ENCODE data around the gene SAFB2. TPM values are rescaled to one million over a fixed set of nuclear protein-coding genes. Genes with fewer than 3 reads are reported as not detected.

The SAFB2 gene
- polyA plus RNA-seq, 1 donor = 46.4 TPM

DNA sequence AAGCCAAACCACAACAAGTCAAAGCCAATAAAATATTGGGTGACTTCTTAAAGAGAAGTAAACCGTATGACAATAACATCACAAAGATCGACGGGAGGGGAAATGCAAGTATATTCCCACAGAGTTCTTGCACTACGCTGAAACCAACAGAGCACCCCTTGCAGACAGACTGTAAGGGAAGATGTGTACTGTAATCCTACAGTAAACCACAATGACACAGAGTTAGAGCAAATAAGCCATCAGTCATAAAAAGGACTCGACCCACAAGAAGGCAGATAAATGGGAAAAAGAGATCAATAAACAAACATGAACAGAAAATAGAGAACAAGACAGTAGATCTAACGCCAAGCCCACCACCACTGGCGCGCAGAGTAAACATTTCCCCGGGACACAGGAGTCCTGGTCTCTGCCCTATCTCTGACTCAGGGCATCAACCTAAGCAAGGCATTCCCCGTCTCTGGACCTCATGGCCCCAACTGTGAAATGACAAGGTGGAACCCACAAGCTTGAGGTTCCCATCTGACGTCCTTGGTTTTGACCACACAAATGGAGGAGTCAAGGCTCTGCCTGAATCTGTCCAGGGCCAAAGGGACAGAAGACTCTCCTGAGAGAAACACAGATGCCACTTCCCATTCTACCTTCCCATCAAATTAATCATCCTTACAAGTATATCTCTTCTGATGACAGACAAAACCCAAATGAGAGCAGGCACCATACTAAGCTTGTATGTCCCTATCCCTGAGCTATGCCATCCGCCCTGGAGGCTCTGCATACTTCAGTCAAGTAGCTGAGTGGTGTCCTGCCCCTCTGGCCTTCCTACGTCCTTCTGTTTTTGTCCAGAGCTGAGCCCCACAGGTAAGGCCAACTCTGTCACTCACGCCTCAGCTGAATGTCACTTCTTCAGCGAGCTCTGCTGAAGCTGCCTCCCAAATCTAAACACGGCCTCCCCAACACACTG lies 15.0 kb downstream of the SAFB2 start:
- no peak for DNase-seq (ENCODE audit: low read depth)

DNA sequence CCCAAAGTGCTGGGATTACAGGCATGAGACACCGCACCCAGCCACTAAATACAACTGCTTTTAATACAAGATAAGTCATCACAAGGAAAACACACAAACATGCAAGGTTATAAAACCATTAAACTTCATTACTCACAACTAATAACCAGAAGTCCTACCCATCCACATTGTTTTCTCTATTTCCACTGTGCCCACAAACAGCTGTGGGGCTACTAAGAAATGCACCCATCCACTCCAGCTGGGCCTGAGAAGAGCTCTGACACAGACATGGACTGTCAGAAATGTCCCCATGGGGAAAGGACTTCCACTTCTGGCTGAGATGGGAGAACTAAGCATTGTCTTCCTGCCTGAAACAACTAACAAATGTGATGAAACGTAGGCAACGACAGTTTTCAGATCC lies 17.2 kb downstream of the SAFB2 start:
- DNase-seq (ENCODE audit: low read depth) = no peak

DNA sequence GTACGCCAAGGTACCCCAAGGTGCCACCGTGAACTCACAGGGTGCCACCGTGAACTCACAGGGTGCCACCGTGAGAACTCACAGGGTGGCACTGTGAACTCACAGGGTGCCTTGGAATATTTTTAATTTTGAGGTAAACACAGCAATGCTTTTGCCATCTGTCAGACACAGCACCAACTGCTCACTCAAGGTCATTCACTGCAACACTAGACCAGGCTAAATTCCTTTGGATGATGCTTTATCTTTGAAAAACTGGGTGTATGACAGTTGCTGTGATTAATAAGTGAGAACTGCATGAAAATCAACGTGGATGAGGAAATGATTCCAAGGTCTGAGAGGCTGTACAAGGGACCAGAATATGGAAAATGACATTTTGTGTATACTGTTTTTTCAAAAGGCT lies 18.9 kb downstream of the SAFB2 start:
- DNase-seq (ENCODE audit: low read depth) = no peak

DNA sequence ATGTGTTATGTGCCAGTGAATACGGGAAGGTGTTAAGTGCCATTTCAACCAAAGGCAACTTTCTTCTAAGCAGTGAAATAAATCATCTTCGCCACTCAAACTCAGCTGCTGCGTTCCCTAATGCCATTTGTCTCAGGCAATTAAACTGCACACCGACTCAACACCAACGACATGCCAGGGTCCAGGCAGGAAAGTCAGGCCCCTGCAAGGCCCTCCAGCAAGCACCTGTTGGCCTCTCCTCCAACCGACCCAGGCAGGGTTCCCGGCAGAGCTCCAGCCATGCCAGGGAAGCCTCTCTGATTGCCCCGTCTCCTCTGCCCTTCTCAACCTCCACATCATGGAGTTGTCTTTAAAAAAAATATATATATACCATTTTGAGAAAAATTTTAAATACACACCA lies 21.8 kb downstream of the SAFB2 start:
- DNase-seq (ENCODE audit: low read depth) = no peak

DNA sequence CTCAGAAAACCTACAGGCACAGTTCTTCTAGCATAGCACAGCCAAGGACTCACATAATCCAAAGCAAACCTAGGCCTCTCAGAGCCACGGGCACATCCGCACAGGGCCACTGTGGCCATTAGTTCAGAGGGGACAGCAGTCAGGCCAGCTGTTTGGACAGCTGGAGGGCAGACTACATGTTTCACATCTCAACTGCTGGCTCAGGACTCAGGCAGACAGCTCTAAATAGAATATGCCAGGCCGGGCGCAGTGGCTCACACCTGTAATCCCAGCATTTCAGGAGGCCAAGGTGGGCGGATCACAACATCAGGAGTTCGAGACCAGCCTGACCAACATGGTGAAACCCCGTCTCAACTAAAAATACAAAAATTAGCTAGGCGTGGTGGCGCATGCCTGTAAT lies 26.8 kb downstream of the SAFB2 start:
- no peak for DNase-seq (ENCODE audit: low read depth)

DNA sequence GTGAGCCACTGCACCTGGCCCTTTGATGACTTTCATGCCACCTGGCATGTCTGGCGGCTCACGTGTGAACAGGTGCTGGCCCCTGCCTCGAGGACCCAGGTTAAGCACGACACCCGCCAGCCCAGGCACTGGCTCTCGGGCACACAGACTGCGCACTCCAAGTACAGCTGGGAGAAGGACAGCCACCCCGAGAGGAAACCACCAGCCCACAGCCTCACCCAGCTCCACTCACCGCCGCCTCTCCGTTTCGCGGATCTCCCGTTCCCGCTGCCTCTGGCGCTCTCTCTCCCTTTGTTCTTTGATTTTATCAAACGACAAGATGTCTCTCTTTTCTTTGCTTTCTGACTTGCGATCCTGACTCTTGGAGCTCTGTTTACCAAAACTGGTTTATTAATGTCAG lies 27.4 kb downstream of the SAFB2 start:
- DNase-seq (ENCODE audit: low read depth) = no peak

DNA sequence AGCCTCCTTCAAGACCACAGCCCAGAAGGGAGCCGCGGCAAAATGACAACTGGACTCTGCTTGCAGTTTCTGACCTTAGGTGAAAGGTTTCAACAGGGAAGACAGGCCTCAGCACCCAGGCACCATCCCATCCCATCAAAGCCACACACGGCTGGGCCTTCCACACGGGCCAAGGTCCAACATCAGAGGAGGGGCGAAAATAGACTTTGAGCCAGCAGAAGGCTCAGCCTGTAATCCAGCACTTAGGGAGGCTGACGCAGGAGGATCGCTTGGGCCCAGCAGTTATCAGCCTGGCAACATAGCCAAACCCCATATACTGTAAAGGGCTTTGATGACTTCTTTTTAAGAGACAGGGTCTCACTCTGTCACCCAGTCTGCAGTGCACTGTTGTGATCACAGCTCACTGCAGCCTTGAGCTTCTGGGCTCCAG lies 28.0 kb downstream of the SAFB2 start:
- no peak for DNase-seq (ENCODE audit: low read depth)

DNA sequence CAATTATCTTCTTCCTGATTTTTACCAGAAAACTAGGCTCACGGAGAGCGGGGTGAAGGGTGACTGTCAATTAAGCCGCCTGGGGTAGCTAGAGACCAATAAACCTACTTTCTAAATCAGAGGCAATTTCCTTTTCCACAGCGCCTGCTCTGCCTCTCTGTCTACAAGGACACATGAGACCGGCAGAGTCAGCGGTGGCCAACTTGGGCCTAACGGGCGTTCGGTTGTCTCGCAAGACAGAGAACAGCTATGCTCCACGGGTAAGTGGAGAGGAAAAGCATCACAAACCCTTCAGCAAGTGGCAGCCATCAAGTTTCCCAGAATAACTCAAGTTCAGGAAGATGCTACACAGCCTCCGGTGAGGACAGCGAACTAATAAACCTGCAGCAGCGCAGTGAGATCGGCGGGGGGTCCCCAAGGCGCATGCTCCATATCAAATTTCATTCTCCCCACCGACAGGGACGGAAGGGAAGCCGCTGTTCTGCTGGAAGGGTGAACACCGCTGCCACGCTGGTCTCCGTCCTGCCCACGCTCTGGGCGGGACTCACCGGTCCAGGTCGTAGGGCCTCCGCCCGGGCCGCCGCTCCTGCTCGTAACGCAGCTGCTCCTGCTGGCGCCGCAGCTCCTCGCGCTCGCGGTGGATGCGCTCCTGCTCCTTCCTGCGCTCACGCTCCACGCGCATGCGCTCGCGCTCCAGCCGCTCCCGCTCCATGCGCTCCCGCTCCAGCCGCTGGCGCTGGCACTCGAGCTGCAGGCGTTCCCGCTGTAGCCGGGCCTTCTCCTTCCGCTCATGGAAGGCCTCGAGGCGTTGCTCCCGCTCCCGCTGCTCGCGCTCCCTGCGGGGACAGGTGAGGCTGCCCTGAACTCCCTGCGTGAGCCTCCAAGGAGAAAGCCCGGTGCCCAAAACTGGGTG lies 29.0 kb downstream of the SAFB2 start:
- DNase-seq (ENCODE audit: low read depth) = no peak

DNA sequence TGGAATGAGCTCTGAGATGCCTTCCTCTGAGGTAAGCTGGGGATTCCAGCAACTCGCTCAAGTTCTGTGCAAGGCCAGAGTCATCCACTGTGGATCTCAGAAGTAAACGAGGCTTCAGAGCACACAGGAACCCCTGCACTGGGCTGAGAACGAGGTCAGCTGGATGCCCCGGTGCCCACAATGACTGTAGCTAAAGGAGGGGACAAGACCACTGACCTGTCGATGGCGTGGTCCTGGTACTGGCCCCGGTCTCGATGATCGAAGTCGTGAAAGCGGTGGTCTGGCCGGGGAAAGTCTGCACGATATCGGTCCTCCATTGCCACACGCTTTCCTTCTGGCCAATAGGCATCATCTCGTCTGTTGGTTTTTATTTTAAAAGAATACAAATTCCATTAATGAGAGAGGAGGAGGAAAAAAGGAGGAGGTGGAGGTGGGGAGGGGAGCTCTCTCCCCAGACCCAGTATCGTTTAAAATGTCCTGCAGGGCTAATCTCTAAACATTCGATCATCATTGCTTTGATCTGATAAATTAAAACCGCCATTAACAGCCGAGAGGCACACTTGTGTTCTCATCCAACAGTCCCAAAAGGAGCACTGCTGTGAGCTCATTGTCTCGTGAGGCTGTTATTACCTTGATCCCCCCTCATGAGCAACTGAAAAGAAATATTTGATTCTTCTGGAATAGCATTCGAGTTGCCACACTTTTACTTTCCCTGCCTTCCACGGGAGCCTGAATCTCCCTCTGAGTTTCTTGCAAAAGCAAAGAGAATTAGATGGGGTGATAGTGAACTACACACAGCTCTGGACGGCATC lies 29.8 kb downstream of the SAFB2 start:
- DNase-seq (ENCODE audit: low read depth) = no peak

DNA sequence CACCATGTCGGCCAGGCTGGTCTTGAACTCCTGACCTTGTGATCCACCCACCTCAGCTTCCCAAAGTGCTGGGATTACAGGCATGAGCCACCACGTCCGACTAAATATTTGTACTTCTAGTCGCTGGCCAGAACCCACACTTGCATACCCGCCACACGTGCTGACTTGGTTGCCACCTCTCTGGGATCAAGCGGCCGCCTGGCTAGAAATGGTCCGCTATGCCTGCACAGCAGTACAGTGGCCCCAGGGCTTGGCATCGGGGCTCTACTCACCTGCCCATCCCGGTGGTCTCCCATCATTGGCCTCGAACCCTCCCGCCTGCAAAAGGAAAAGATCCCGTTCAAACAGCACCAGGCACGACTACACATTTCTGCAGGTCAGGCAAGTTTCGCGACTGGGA lies 31.1 kb downstream of the SAFB2 start:
- no peak for DNase-seq (ENCODE audit: low read depth)

DNA sequence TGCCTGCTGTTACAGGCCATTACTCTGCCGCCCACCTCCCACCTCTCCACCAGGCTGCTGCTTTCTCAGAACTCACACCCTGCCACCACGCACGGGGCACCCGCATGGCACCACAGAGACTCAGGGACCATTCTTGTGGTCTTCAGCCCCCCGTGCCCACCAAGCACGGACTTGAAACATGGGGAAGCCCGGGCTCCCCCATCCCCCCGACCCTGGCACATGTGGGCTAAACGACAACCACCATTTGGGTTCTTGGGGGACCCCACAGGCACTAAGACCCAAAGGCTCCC lies 31.8 kb downstream of the SAFB2 start:
- no peak for DNase-seq (ENCODE audit: low read depth)

DNA sequence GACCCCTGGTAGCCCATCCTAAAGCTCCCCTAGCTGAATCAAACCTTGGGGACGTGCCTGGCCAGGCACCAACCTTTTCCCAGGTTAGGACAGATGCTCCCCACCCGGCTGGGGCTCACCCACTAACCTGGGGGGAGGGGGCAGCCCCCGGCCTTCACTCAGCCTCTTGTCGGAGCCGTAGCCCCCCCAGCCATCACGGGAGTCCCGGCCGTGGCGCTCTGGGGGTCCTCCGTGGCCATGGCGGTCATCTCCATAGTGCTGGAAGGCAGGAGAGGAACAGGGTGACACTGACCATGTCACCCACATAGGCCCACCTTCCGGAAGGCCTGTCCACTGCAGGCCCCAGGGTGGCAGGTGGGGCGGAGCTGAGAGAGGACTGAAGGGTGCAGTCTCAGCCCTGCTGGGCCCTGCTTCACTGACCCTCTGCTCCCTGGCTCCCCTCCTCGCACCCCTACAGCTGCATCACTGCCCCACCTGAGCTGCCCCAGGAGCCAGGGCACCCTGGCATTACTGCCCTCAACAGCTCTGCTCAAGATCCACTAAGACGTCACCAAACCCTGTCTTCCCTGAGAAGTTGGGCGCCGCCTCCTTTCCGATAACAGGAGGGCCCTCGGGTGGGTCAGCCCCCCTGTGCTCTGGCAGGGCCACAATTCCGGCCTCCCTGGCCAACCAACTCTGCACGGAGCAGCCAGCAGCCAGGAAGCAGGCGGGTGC lies 32.3 kb downstream of the SAFB2 start:
- DNase-seq (ENCODE audit: low read depth) = no peak

DNA sequence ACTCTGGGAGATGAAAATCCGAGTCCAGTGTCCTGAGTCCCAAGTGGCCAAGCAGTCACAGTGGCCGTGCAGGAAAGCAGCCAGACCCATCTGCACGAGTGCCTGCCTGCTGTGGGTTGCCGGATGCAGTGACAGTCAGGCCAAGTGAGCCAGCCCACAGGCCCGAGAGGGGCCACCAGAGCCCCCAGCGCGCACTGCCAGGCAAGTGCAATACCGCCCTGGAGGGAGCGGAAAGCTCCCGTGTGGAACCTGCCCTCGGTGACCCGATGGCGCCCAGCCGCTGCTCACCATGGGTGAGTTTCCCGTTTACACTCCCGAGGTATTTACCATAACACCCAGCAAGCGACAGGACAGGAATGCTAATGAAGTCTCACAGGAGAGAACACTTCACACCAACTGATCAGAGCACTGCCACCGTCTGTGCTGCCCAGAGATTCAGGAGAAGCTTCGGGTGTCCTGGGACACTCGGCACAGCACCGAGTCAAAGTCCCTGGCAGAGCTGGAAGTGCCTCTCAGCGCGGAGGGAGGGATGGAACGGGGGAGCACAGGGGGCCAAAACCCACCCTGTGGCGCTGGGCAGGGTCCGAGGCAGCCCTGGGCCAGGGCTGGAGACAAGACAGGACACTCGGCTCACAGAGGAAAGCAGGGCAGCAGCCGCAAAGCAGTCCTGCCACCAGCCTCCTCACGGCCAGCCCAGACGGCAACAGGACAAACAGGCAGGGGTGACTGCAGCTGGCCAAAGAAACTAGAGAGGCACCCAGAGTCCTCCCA lies 33.5 kb downstream of the SAFB2 start:
- DNase-seq (ENCODE audit: low read depth) = no peak

DNA sequence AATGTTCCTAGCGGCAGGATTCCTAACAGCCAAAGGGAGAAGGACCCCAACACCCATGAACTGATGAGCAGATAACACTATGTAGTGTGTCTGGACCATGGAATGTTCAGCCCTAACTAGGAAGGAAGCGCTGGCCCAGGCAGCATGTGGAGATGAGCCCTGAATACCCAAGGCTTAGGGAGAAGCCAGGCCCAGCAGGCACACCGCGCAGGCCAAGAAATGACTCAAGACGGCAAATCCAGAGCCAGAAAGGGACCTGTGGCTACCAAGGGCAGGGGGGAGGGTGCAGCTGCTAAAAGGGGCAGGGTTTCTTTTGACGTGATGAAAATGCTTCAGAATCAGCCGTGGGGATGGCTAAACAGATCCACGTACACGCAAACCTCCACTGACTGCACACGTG lies 34.1 kb downstream of the SAFB2 start:
- no peak for DNase-seq (ENCODE audit: low read depth)

DNA sequence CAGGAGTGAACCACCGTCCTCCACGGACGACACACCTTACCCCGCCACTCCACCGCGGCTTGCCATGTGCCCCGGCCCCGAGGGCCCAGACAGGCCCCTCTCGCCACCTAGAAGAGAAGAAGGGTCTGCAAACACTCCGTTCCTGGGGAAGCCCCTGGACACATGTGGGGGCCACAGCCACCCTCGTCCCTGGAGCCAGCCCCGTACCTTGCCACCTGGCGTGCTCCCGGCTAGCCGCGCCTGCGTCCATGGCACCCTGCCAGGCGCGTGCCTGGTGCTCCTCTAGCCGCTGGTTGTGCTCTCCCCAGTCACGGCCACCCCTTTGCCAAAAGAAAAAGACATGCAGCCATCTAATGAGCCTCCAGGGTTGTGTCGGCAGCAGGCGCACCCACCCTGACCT lies 34.9 kb downstream of the SAFB2 start:
- no peak for DNase-seq (ENCODE audit: low read depth)

DNA sequence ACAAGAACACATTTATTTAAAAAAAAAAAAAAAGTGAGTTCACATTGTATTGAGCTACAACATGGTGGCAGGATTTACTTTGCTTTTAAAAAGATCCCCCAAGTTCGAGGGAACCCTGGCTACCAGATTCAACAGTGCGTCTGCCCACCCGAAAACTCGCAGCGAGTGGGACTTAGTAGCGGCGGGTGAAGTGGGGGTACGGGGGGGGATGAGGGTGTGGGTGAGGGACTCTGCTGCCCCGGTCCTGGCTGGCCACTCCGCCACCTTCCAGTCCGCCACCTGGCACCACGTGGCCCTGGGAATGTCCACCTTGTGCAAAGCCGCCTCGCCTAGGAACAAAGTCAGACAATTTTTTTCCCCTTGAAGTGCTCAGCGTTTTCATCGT lies 35.5 kb downstream of the SAFB2 start:
- no peak for DNase-seq (ENCODE audit: low read depth)

DNA sequence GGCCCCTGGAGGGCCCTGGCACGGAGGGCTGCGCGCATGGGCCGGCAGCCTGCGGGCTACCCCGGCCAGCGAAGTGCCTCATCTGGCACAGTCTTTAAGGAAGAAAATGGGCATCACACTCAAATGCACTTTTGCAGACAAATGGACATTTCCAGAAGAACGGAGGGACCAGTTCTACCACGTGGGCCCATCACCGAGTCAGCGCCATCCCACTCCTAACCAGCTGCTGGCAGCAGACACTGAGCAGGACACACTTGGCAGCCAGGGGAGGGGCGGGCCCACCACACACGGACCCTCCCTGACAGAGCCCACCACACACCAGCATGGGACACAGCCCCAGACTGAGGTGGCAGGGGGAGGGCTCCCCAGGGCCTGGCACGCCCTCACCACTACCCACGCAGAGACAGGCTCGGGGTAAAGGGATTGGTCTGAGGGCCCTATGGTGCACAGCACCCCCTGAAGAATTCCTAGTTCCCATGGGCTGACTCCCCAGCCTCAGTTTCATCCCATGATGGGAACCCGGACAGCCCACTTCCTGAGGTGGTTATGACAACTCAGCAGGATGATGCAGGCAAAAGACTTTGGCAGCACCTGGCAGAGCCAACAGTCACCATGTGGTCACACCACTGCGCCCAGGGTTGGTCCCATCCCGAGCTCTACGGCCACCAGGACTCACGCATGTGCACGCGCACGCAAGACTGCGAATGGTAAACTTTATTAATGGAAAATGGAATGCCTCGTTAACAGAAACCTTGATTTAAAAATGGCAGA lies 36.1 kb downstream of the SAFB2 start:
- no peak for DNase-seq (ENCODE audit: low read depth)

DNA sequence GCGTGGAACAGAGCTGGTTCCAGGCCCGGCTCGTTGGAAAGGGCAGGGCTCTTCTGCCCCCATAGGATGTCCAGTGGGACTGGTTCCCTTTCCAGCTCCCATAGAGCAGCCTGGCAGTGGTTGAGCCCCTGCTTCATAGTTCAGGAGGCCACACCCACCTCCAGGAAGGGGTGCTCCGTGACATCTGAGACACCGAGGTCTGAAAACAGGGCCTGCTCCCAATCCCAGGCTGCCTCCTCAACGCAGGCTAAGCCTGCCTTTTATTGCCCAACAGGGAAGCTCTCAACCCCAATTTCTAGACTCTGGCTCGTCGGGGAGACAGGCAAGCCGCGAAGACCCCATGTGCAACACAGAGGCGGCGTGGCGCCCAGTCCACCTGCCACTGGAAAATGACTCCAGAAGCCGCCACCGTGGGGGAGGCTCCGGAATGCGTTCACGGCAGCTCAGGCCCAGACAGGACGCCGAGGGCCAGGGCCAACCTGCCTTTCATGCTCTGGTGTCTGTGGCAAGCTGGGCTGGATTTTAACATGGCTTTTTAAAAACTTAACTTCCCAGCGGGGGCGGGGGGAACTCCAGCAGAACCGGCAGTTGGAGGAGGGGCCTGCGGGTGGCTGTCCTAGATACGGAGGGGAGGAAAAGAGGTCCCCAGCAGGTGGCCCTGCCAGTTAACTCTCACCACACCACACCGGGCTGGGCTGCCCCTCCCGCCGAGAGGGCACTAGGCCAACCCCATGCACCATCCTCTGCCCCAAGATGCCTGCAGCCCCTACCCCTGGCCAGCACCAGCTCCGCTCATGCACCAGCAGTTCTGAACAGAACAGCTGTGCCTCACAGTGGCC lies 36.9 kb downstream of the SAFB2 start:
- DNase-seq (ENCODE audit: low read depth) = no peak

DNA sequence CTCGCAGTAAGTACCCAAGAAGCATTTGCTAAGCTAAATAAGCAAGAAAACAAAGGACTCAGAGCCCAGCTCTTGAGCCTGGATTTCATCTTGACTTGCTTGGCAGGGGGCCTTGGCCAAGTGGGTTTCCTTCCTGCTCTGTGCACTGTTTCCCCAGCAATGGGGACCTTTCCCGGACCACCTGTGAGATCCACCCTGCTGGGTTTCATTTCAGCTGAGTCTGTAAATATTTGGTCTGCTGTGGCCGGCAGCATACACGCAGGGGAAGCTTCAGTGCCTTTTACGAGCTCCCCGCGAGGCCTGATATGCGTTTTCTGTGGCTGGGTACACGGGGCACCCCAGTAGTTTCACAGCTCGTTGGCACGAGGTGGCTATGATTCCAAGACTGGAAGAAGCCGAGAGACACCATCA lies 42.4 kb downstream of the SAFB2 start:
- no peak for DNase-seq (ENCODE audit: low read depth)

All from forelimb muscle (tissue), 1 donor.